Activated naive CD4-positive, alpha-beta T cell treated with anti-CD3 and anti-CD28 coated beads, Interleukin-2, amount 10 ng/mL, durations not matched to agents 7 days and 5 days (primary cell): ENCODE results near the gene PALS1.
"Not testable (repeated sequence)": the region's sequence is repeated elsewhere in the genome, so short reads cannot be mapped to it uniquely, and the experiment has no call there.

Source experiments
- CTCF ChIA-PET: fragments of 350-600 bp; sonication (Branson Sonifier 250); formaldehyde crosslinking; loops from one replicate; lab custom pipeline; 2021; ENCODE audit warnings: antibody characterized with exemption; lab: Charles Lee
- DNase-seq: peaks from one replicate; pipeline ENCODE4 v3.0.0-alpha.2; 2020
- H3K27ac Mint-ChIP-seq: one replicate; pipeline ENCODE4 v1.8.0; 2021; ENCODE audit warnings: mild to moderate bottlenecking, moderate library complexity, mixed read lengths
- H3K27me3 Mint-ChIP-seq: one replicate; pipeline ENCODE4 v1.8.0; 2021; ENCODE audit warnings: mild to moderate bottlenecking, mixed read lengths
- H3K36me3 Mint-ChIP-seq: one replicate; pipeline ENCODE4 v1.8.0; 2021; ENCODE audit warnings: mixed read lengths
- H3K4me1 Mint-ChIP-seq: one replicate; pipeline ENCODE4 v1.8.0; 2021; ENCODE audit warnings: mixed read lengths
- H3K4me3 Mint-ChIP-seq: one replicate; pipeline ENCODE4 v1.8.0; 2021; ENCODE audit warnings: mild to moderate bottlenecking, moderate library complexity, mixed read lengths
- H3K9me3 Mint-ChIP-seq: one replicate; pipeline ENCODE4 v1.8.0; 2021; ENCODE audit warnings: mixed read lengths

PALS1 gene

GRCh38 chr14:67269298-67270060, 28.2 kb downstream of the PALS1 start:
- peaks cover 4% of the 10 kb centered on the region for H3K9me3 Mint-ChIP-seq
- H3K4me1 Mint-ChIP-seq = peaks cover 7% of the 10 kb centered on the region
- H3K27ac Mint-ChIP-seq = no peak overlapping the region
- peaks cover 13% of the 10 kb centered on the region for H3K36me3 Mint-ChIP-seq
- no peaks in the 10 kb centered on the region for H3K27me3 Mint-ChIP-seq
- no peak for DNase-seq
- CTCF ChIA-PET = interaction anchor here (0.7 to 1.1 kb wide), 2 partner anchors 103 to 144 kb away, joined by 3 read pairs; no protein-coding TSS in a partner anchor
- no peak overlapping the region for H3K4me3 Mint-ChIP-seq

- H3K4me3 Mint-ChIP-seq = no peak overlapping the region
- H3K36me3 Mint-ChIP-seq = peaks cover 17% of the 10 kb centered on the region
- H3K9me3 Mint-ChIP-seq = peaks cover 4% of the 10 kb centered on the region
- H3K4me1 Mint-ChIP-seq = peaks cover 7% of the 10 kb centered on the region
- no peaks in the 10 kb centered on the region for H3K27me3 Mint-ChIP-seq
- DNase-seq = no peak
- CTCF ChIA-PET = interaction anchor here (0.7 to 1.1 kb wide), 2 partner anchors 104 to 145 kb away, joined by 3 read pairs; no protein-coding TSS in a partner anchor
- H3K27ac Mint-ChIP-seq = no peak overlapping the region
Measured at GRCh38 chr14:67270145-67270753, 29.0 kb downstream of the PALS1 start.

GRCh38 chr14:67270933-67271332, 29.7 kb downstream of the PALS1 start:
- Mint-ChIP-seq H3K27me3 (no peaks in the 10 kb centered on the region), H3K4me3 (no peak overlapping the region), H3K36me3 (peaks cover 19% of the 10 kb centered on the region), H3K27ac (no peak overlapping the region), H3K4me1 (peaks cover 7% of the 10 kb centered on the region), H3K9me3 (peaks cover 4% of the 10 kb centered on the region)
- CTCF ChIA-PET = no interaction called here
- DNase-seq = no peak

GRCh38 chr14:67273281-67273680, 32.0 kb downstream of the PALS1 start:
- H3K4me3 Mint-ChIP-seq, H3K27ac Mint-ChIP-seq, H3K27me3 Mint-ChIP-seq, H3K9me3 Mint-ChIP-seq, H3K4me1 Mint-ChIP-seq, CTCF ChIA-PET, DNase-seq: not testable (repeated sequence)
- peaks cover 19% of the 10 kb centered on the region for H3K36me3 Mint-ChIP-seq

- H3K4me1 Mint-ChIP-seq = no peaks in the 10 kb centered on the region
- H3K36me3 Mint-ChIP-seq = peaks cover 19% of the 10 kb centered on the region
- DNase-seq = no peak
- CTCF ChIA-PET = no interaction called here
- no peak overlapping the region for H3K4me3 Mint-ChIP-seq
- H3K27me3 Mint-ChIP-seq = no peaks in the 10 kb centered on the region
- no peak overlapping the region for H3K27ac Mint-ChIP-seq
- peaks cover 4% of the 10 kb centered on the region for H3K9me3 Mint-ChIP-seq
Measured at GRCh38 chr14:67276131-67276530, 34.9 kb downstream of the PALS1 start.

GRCh38 chr14:67280506-67280905, 39.3 kb downstream of the PALS1 start:
- no peaks in the 10 kb centered on the region for H3K27me3 Mint-ChIP-seq
- CTCF ChIA-PET = interaction anchor here (1.4 kb wide), 1 partner anchor 94 kb away, joined by 3 read pairs; no protein-coding TSS in a partner anchor
- no peak overlapping the region for H3K27ac Mint-ChIP-seq
- no peaks in the 10 kb centered on the region for H3K4me1 Mint-ChIP-seq
- DNase-seq = no peak
- peaks cover 2% of the 10 kb centered on the region for H3K36me3 Mint-ChIP-seq
- H3K4me3 Mint-ChIP-seq = no peak overlapping the region
- H3K9me3 Mint-ChIP-seq = no peaks in the 10 kb centered on the region

GRCh38 chr14:67285876-67286452, 44.7 kb downstream of the PALS1 start:
- CTCF ChIA-PET = interaction anchor here (0.6 to 4.8 kb wide), 23 partner anchors 9 to 884 kb away, joined by 3 to 44 read pairs (median 4); no protein-coding TSS in a partner anchor
- H3K27ac Mint-ChIP-seq = no peak overlapping the region
- no peaks in the 10 kb centered on the region for H3K36me3 Mint-ChIP-seq
- DNase-seq = no peak
- H3K4me1 Mint-ChIP-seq = no peaks in the 10 kb centered on the region
- no peaks in the 10 kb centered on the region for H3K9me3 Mint-ChIP-seq
- no peak overlapping the region for H3K4me3 Mint-ChIP-seq
- no peaks in the 10 kb centered on the region for H3K27me3 Mint-ChIP-seq
